Sigmoid colon (tissue), 3 donors: ENCODE measurements around the gene WDR31.

Experiments used
- POLR2A ChIP-seq, 2 donors: fragments of 450-650 bp; IDR thresholded peaks; one replicate each; pipeline ENCODE4 v1.6.1; 2016; ENCODE audit warnings: antibody characterized with exemption in 2 of 2, mild to moderate bottlenecking in 2 of 2, moderate library complexity in 2 of 2
- TF ChIP-seq, protein P1 (sequence below), 4 experiments: fragments of 450-650 bp in 3 of 4; fragments of 200-600 bp in 1 of 4; IDR thresholded peaks; one replicate each; pipeline ENCODE4 v1.5.1; 2016 to 2019; ENCODE audit warnings: antibody characterized with exemption in 4 of 4, mild to moderate bottlenecking in 3 of 4, moderate library complexity in 2 of 4

DNA sequence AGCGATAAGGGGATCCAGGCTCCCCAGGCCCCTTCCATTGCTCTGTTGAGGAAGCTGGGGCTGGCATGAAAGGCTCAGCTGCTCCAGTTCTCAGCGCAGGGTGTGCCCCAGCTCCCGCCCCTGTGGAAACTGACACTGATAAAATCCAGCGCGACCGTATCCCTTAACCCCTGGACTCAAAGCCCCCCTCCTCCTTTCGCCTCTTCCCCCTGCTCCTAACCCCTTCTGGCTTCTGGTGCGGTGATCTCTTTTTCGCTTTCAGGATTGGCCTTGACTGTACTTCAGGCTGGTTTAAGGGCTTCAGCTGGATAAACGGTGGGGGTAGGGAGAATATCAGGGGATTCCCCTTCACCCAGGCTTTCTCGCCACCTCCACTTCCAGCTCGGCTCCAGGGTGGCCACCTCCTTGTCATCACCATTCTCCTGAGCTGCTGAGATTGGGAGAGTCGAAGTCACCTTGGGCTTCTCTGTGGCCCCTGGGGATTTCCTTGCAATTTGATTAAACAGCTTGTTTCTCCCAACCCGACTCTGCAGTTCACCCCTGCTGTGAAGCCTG, 10.1 kb upstream of the WDR31 start:
- TF ChIP-seq, protein P1, sequence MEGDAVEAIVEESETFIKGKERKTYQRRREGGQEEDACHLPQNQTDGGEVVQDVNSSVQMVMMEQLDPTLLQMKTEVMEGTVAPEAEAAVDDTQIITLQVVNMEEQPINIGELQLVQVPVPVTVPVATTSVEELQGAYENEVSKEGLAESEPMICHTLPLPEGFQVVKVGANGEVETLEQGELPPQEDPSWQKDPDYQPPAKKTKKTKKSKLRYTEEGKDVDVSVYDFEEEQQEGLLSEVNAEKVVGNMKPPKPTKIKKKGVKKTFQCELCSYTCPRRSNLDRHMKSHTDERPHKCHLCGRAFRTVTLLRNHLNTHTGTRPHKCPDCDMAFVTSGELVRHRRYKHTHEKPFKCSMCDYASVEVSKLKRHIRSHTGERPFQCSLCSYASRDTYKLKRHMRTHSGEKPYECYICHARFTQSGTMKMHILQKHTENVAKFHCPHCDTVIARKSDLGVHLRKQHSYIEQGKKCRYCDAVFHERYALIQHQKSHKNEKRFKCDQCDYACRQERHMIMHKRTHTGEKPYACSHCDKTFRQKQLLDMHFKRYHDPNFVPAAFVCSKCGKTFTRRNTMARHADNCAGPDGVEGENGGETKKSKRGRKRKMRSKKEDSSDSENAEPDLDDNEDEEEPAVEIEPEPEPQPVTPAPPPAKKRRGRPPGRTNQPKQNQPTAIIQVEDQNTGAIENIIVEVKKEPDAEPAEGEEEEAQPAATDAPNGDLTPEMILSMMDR (IDR thresholded peaks at IDR 0.05): no peak
- no peak for TF ChIP-seq POLR2A (IDR thresholded peaks at IDR 0.05)
